CD14-positive monocyte (primary cell): ENCODE data around the gene RNF167. TPM values are rescaled to one million over a fixed set of nuclear protein-coding genes. Genes with fewer than 3 reads are reported as not detected.

ENCODE experiments used
- DNase-seq, 3 donors: peaks; one replicate each; pipeline ENCODE4 v3.0.0-alpha.2; 2011 to 2022
- H2AFZ ChIP-seq: 2 replicates; pipeline ENCODE4 v1.6.0; 2012; ENCODE audit warnings: mild to moderate bottlenecking, low read depth, low read length, inconsistent platforms; ENCODE audit not compliant: insufficient read depth, poor library complexity, severe bottlenecking
- H3K27ac ChIP-seq, 2 donors: 1 replicate in 1 of 2; 2 replicates in 1 of 2; pipeline ENCODE4 v1.5.1; 2012 to 2013; ENCODE audit warnings: low read length in 2 of 2, control low read depth in 1 of 2, inconsistent platforms in 1 of 2, low read depth in 1 of 2, mild to moderate bottlenecking in 1 of 2
- H3K27me3 ChIP-seq, 2 donors: one replicate each; pipeline versions ENCODE4 v1.6.0 to v1.6.1; 2011 to 2013; ENCODE audit warnings: low read length in 2 of 2; ENCODE audit not compliant: control insufficient read depth in 2 of 2, insufficient read depth in 2 of 2
- H3K36me3 ChIP-seq, 2 donors: replicated peaks in 1 of 2; 1 replicate in 1 of 2; 2 replicates in 1 of 2; pipeline versions ENCODE4 v1.5.1 to v1.6.1; 2012 to 2013; ENCODE audit warnings: low read length in 2 of 2, control low read depth in 1 of 2, inconsistent platforms in 1 of 2, mild to moderate bottlenecking in 1 of 2; ENCODE audit not compliant: insufficient read depth in 2 of 2, control insufficient read depth in 1 of 2
- H3K4me1 ChIP-seq, 2 donors: 1 replicate in 1 of 2; 2 replicates in 1 of 2; pipeline versions ENCODE4 v1.5.1 to v1.6.1; 2012 to 2013; ENCODE audit warnings: low read length in 2 of 2, control low read depth in 1 of 2, inconsistent platforms in 1 of 2, mild to moderate bottlenecking in 1 of 2, moderate library complexity in 1 of 2; ENCODE audit not compliant: insufficient read depth in 2 of 2, control insufficient read depth in 1 of 2
- H3K4me2 ChIP-seq: replicated peaks from 2 replicates; pipeline ENCODE3; 2012; ENCODE audit warnings: low read length, moderate library complexity, mild to moderate bottlenecking; ENCODE audit not compliant: poor library complexity, severe bottlenecking; ENCODE audit errors: extremely low read depth
- H3K4me3 ChIP-seq, 3 experiments: fragments of 200-600 bp in 1 of 3; sonication (generic) in 1 of 3; replicated peaks in 1 of 3; 1 replicate in 2 of 3; 2 replicates in 1 of 3; pipeline ENCODE4 v1.5.1; 2011 to 2013; ENCODE audit warnings: low read length in 3 of 3, mild to moderate bottlenecking in 3 of 3, control low read depth in 2 of 3, low read depth in 2 of 3, inconsistent platforms in 1 of 3, moderate library complexity in 1 of 3
- H3K79me2 ChIP-seq: 2 replicates; pipeline ENCODE4 v1.6.0; 2012; ENCODE audit warnings: mild to moderate bottlenecking, control low read depth, inconsistent platforms, low read length, moderate library complexity; ENCODE audit not compliant: insufficient read depth
- H3K9ac ChIP-seq: 2 replicates; pipeline ENCODE4 v1.6.0; 2017; ENCODE audit warnings: low read length, mild to moderate bottlenecking; ENCODE audit not compliant: insufficient read depth, poor library complexity, severe bottlenecking
- H3K9me3 ChIP-seq, 2 donors: replicated peaks in 1 of 2; 1 replicate in 1 of 2; 2 replicates in 1 of 2; pipeline versions ENCODE4 v1.5.1 to v1.6.1; 2012 to 2013; ENCODE audit warnings: low read length in 2 of 2, control low read depth in 1 of 2; ENCODE audit not compliant: control insufficient read depth in 1 of 2, insufficient read depth in 1 of 2
- H4K20me1 ChIP-seq: 2 replicates; pipeline ENCODE4 v1.6.0; 2012; ENCODE audit warnings: mild to moderate bottlenecking, low read length, control low read depth, moderate library complexity; ENCODE audit not compliant: insufficient read depth
- H3K27ac Mint-ChIP-seq, 7 donors: one replicate each; pipeline ENCODE4 v1.8.0; 2020; ENCODE audit warnings: mild to moderate bottlenecking in 7 of 7, mixed read lengths in 7 of 7, moderate library complexity in 6 of 7, inconsistent platforms in 2 of 7
- H3K27me3 Mint-ChIP-seq, 3 donors: one replicate each; pipeline ENCODE4 v1.8.0; 2021 to 2022; ENCODE audit warnings: low read depth in 3 of 3, mild to moderate bottlenecking in 3 of 3, mixed read lengths in 3 of 3, moderate library complexity in 3 of 3, inconsistent platforms in 1 of 3
- H3K36me3 Mint-ChIP-seq, 2 donors: one replicate each; pipeline ENCODE4 v1.8.0; 2020; ENCODE audit warnings: mixed read lengths in 2 of 2, inconsistent platforms in 1 of 2, mild to moderate bottlenecking in 1 of 2
- H3K4me1 Mint-ChIP-seq: one replicate; pipeline ENCODE4 v1.8.0; 2020; ENCODE audit warnings: mild to moderate bottlenecking, mixed read lengths
- H3K4me3 Mint-ChIP-seq, 2 donors: one replicate each; pipeline ENCODE4 v1.8.0; 2020; ENCODE audit warnings: mild to moderate bottlenecking in 2 of 2, mixed read lengths in 2 of 2, moderate library complexity in 1 of 2
- H3K9me3 Mint-ChIP-seq, 7 donors: one replicate each; pipeline ENCODE4 v1.8.0; 2020 to 2022; ENCODE audit warnings: mixed read lengths in 7 of 7, mild to moderate bottlenecking in 6 of 7, moderate library complexity in 6 of 7, inconsistent platforms in 2 of 7
- CTCF ChIP-seq: fragments of 200-600 bp; IDR thresholded peaks from one replicate; pipeline ENCODE4 v1.8.0; 2022; ENCODE audit warnings: antibody characterized with exemption, mild to moderate bottlenecking
- WGBS: methylation state at CpG from one replicate; pipeline ENCODE4 v1.1.5; 2013; ENCODE audit warnings: missing lambda C conversion rate; ENCODE audit not compliant: insufficient coverage; 5-methylcytosine and 5-hydroxymethylcytosine counted together
- intact Hi-C, 2 donors: fragments of 100-400 bp; cut with micrococcal nuclease; formaldehyde crosslinking; loops; one replicate each; pipeline versions ENCODE4 v1.15.0 to v1.15.1; 2023
- polyA plus RNA-seq, 3 donors: library from polyadenylated mRNA; depleted of rRNA in 1 of 3; unstranded in 2 of 3; stranded (reverse) in 1 of 3; fragments of 300-500 nt in 2 of 3; fragments of >200 nt in 1 of 3; fragmentation: Illumina TruSeq in 2 of 3; gene quantifications; 1 replicate in 2 of 3; 2 replicates in 1 of 3; pipeline ENCODE4 v1.2.3, GENCODE V29; 2012 to 2021

RNF167 gene
- polyA plus RNA-seq, 3 donors, result 17.2 to 105 (median 20.6) TPM

DNA sequence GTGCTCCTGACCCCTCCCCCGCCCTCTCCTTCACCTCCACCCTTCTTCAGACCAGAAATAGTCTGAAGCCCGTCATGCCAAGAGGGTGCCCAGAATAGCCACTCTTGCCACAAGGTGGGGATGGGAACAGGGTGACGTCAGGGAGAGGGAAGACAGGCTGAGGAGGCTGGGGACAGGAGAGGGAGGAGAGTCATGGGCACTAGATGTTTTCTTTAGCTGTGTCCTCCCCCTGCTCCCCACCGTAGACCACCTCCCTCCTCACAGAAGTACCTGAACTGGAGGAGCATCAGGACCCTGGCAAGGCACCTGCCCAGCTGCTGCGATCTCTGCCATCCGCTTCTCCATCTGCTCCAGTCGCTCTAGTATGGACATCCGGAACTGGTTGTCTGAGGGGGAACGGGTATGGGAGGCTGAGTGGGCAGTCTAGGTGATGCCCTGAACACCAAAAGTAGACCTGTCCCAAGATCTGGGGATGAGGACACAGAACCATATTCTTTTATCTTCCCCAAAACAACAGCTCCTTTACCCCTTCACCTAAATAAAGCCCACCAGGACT, 34.1 kb downstream of the RNF167 start:
- peak overlapping the region; percentile 46 to 60 for H3K27ac ChIP-seq
- H3K4me1 Mint-ChIP-seq, result peaks cover 62% of the 10 kb centered on the region
- no peak overlapping the region for H3K9ac ChIP-seq
- no peak for DNase-seq
- peaks cover 44 to 54% of the 10 kb centered on the region in 2 donors for H3K4me1 ChIP-seq
- no peak overlapping the region for H3K4me3 Mint-ChIP-seq
- 100% methylated on average over 3 of the region's 9 CpGs for WGBS
- peak overlapping the region; percentile 62 for H3K4me2 ChIP-seq
- peaks cover 6% of the 10 kb centered on the region for H4K20me1 ChIP-seq
- H3K4me3 ChIP-seq, result peak overlapping the region in 1 of 3 experiments; percentile 60
- peaks cover 22% of the 10 kb centered on the region for H3K79me2 ChIP-seq
- H3K36me3 Mint-ChIP-seq, result peaks cover 79 to 97% of the 10 kb centered on the region in 2 donors
- peaks cover 58 to 85% of the 10 kb centered on the region in 2 donors for H3K36me3 ChIP-seq
- H3K9me3 Mint-ChIP-seq, result no peaks in the 10 kb centered on the region
- H2AFZ ChIP-seq, result no peak overlapping the region
- H3K27me3 ChIP-seq, result no peaks in the 10 kb centered on the region
- TF ChIP-seq CTCF, result no peak
- no peaks in the 10 kb centered on the region for H3K9me3 ChIP-seq
- intact Hi-C loops, result no loop called here
- peaks cover 0 to 2% (median 2%) of the 10 kb centered on the region in 3 donors for H3K27me3 Mint-ChIP-seq
- peak overlapping the region; percentile 68 to 90 (median 82) for H3K27ac Mint-ChIP-seq

- Histone ChIP-seq H3K4me3 (peak overlapping the region in 1 of 3 experiments; percentile 49), H3K36me3 (peaks cover 39 to 77% of the 10 kb centered on the region in 2 donors), H3K4me1 (peaks cover 66 to 68% of the 10 kb centered on the region in 2 donors), H3K27me3 (no peaks in the 10 kb centered on the region), H4K20me1 (peaks cover 12% of the 10 kb centered on the region), H3K9ac (peak overlapping the region; percentile 10), H3K27ac (peak overlapping the region; percentile 30 to 78), H3K4me2 (peak overlapping the region; percentile 58), H3K79me2 (peaks cover 6% of the 10 kb centered on the region), H2AFZ (no peak overlapping the region), H3K9me3 (no peaks in the 10 kb centered on the region)
- Mint-ChIP-seq H3K27me3 (no peaks in the 10 kb centered on the region), H3K4me1 (peaks cover 77% of the 10 kb centered on the region), H3K27ac (peak overlapping the region; percentile 79 to 92 (median 88)), H3K4me3 (peak overlapping the region; percentile 34 to 70), H3K9me3 (peaks cover 0 to 2% (median 0%) of the 10 kb centered on the region in 7 donors), H3K36me3 (peaks cover 74 to 98% of the 10 kb centered on the region in 2 donors)
- no peak for TF ChIP-seq CTCF
- intact Hi-C loops, result loop anchor here in 1 of 2 donors (5.0 kb wide), 2 partner anchors 41 to 66 kb away; no protein-coding TSS in a partner anchor
- peak; percentile 61 to 86 (median 77) for DNase-seq
These were observed 38.7 kb downstream of the RNF167 start for GRCh38 chr17:4978726-4979125.
